ENCODE measurements around the gene CCM2. TPM values are rescaled to one million over a fixed set of nuclear protein-coding genes. Genes with fewer than 3 reads are reported as not detected.

CCM2 gene
- total RNA-seq, 3 donors from 2014 or later (not counting 1 experiment from before 2014, with no cell fraction given) = 66.2 to 104 (median 97.5) TPM

DNA sequence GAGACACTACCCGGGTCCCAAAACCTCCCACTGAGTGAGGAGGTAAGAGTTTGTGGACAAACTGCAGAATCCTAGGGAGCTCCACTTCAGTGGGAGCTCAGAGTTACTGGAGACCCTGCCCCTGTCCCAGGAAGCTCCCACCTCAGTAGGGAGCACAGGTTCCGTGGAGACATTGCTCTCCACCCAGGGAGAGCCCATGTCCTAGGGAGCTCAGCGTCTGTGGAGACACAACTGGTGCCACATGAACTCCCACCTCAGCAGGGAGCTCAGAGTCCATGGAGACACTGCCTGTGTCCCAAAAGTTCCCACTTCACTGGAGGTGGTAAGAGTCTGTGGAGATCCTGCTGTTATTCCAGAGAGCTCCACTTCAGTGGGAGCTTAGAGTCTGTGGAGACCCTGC is 27.4 kb upstream of the CCM2 start:
- no peak for DNase-seq
- Histone ChIP-seq H3K27ac (ENCODE audit: low read length) (no peak overlapping the region), H3K4me1 (ENCODE audit: control insufficient read depth, insufficient read depth, low read length) (peaks cover 44% of the 10 kb centered on the region), H3K27me3 (ENCODE audit: control insufficient read depth, insufficient read depth, low read length) (no peaks in the 10 kb centered on the region), H3K4me3 (ENCODE audit: low read length) (no peak overlapping the region), H3K9me3 (ENCODE audit: control insufficient read depth, insufficient read depth, low read length) (no peaks in the 10 kb centered on the region), H3K36me3 (ENCODE audit: control insufficient read depth, insufficient read depth, low read length) (peaks cover 95% of the 10 kb centered on the region)
- TF ChIP-seq, protein P1, sequence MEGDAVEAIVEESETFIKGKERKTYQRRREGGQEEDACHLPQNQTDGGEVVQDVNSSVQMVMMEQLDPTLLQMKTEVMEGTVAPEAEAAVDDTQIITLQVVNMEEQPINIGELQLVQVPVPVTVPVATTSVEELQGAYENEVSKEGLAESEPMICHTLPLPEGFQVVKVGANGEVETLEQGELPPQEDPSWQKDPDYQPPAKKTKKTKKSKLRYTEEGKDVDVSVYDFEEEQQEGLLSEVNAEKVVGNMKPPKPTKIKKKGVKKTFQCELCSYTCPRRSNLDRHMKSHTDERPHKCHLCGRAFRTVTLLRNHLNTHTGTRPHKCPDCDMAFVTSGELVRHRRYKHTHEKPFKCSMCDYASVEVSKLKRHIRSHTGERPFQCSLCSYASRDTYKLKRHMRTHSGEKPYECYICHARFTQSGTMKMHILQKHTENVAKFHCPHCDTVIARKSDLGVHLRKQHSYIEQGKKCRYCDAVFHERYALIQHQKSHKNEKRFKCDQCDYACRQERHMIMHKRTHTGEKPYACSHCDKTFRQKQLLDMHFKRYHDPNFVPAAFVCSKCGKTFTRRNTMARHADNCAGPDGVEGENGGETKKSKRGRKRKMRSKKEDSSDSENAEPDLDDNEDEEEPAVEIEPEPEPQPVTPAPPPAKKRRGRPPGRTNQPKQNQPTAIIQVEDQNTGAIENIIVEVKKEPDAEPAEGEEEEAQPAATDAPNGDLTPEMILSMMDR (IDR thresholded peaks at IDR 0.05) = no peak
- intact Hi-C loops (cut with micrococcal nuclease) = no loop called here
- no peaks in the 10 kb centered on the region for H3K9me3 Mint-ChIP-seq
- H3K27me3 Mint-ChIP-seq (ENCODE audit: low read depth in 2 of 2) = no peaks in the 10 kb centered on the region
- peaks cover 29 to 46% of the 10 kb centered on the region in 2 donors for H3K4me1 Mint-ChIP-seq
- H3K4me3 Mint-ChIP-seq = no peak overlapping the region
- no peak for ATAC-seq
- no peaks in the 10 kb centered on the region for H3K36me3 Mint-ChIP-seq
- WGBS (ENCODE audit: insufficient coverage) = 92% methylated on average over 3 of the region's 3 CpGs
- peak overlapping the region; percentile 50 to 99 for H3K27ac Mint-ChIP-seq

GRCh38 chr7:44973610-44974401 is 26.2 kb upstream of the CCM2 start:
- peaks cover 57% of the 10 kb centered on the region for H3K4me1 ChIP-seq (ENCODE audit: control insufficient read depth, insufficient read depth, low read length)

DNA sequence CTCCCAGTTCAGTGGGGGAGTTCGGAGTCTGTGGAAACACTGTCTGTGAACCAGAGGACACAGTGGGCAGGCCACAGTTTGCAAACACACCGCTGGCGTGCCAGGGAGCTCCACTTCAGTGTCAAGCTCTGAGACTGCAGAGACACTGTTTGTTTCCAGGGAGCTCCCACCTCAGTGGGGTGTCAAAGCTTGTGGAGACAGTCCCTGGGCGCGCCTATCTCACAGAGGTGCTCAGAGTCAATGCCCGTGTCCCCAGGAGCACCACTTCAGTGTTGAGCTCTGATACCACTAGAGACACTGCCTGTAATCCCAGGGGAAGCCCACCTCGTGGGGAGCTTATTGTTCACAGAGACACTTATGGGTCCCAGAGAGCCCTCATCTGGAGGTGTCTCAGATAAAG is 25.5 kb upstream of the CCM2 start:
- ATAC-seq (no peak), DNase-seq (no peak)
- peak overlapping the region; percentile 50 to 99 for H3K27ac Mint-ChIP-seq
- no peaks in the 10 kb centered on the region for H3K9me3 Mint-ChIP-seq
- H3K4me1 Mint-ChIP-seq = peaks cover 41 to 61% of the 10 kb centered on the region in 2 donors
- H3K36me3 Mint-ChIP-seq = no peaks in the 10 kb centered on the region
- no peak overlapping the region for H3K27ac ChIP-seq (ENCODE audit: low read length)
- peaks cover 62% of the 10 kb centered on the region for H3K4me1 ChIP-seq (ENCODE audit: control insufficient read depth, insufficient read depth, low read length)
- TF ChIP-seq, protein P1 (IDR thresholded peaks at IDR 0.05) = no peak
- peaks cover 76% of the 10 kb centered on the region for H3K36me3 ChIP-seq (ENCODE audit: control insufficient read depth, insufficient read depth, low read length)
- no peaks in the 10 kb centered on the region for H3K27me3 Mint-ChIP-seq (ENCODE audit: low read depth in 2 of 2)
- H3K4me3 Mint-ChIP-seq = no peak overlapping the region
- intact Hi-C loops (cut with micrococcal nuclease) = no loop called here
- H3K27me3 ChIP-seq (ENCODE audit: control insufficient read depth, insufficient read depth, low read length) = no peaks in the 10 kb centered on the region
- H3K9me3 ChIP-seq (ENCODE audit: control insufficient read depth, insufficient read depth, low read length) = no peaks in the 10 kb centered on the region
- WGBS (ENCODE audit: insufficient coverage) = 87% methylated on average over 7 of the region's 7 CpGs
- no peak overlapping the region for H3K4me3 ChIP-seq (ENCODE audit: low read length)

More at GRCh38 chr7:44973610-44974401, 26.2 kb upstream of the CCM2 start:
- TF ChIP-seq, protein P1 (IDR thresholded peaks at IDR 0.05) = peak; percentile 58
- 92% methylated on average over 10 of the region's 10 CpGs for WGBS (ENCODE audit: insufficient coverage)
- no peaks in the 10 kb centered on the region for H3K27me3 ChIP-seq (ENCODE audit: control insufficient read depth, insufficient read depth, low read length)
- H3K4me3 ChIP-seq (ENCODE audit: low read length) = no peak overlapping the region
- H3K36me3 Mint-ChIP-seq = no peaks in the 10 kb centered on the region
- H3K9me3 Mint-ChIP-seq = no peaks in the 10 kb centered on the region
- no peaks in the 10 kb centered on the region for H3K9me3 ChIP-seq (ENCODE audit: control insufficient read depth, insufficient read depth, low read length)
- DNase-seq (peak; percentile 51 to 76), ATAC-seq (peak; percentile 28 to 45 (median 38))
- H3K36me3 ChIP-seq (ENCODE audit: control insufficient read depth, insufficient read depth, low read length) = peaks cover 83% of the 10 kb centered on the region
- peaks cover 34 to 53% of the 10 kb centered on the region in 2 donors for H3K4me1 Mint-ChIP-seq
- peak overlapping the region; percentile 50 to 99 for H3K27ac Mint-ChIP-seq
- intact Hi-C loops (cut with micrococcal nuclease) = loop anchor here (1.0 kb wide), 1 partner anchor 162 kb away; no protein-coding TSS in a partner anchor
- peak overlapping the region; percentile 13 for H3K4me3 Mint-ChIP-seq
- H3K27me3 Mint-ChIP-seq (ENCODE audit: low read depth in 2 of 2) = no peaks in the 10 kb centered on the region
- H3K27ac ChIP-seq (ENCODE audit: low read length) = no peak overlapping the region
